Activated T-helper 1 cell treated with anti-CD3 and anti-CD28 coated beads, Interleukin-2, amount 50 U/mL, for 16 hours (primary cell): ENCODE data around the gene GSAP.
"Not testable (repeated sequence)": the region's sequence is repeated elsewhere in the genome, so short reads cannot be mapped to it uniquely, and the experiment has no call there.

Source experiments
- DNase-seq, 2 donors: peaks; one replicate each; pipeline ENCODE4 v3.0.0-alpha.2; 2020; ENCODE audit warnings: low read depth in 1 of 2, low spot score in 1 of 2

Gene GSAP

GRCh38 chr7:77289387-77289786 is 126.8 kb downstream of the GSAP start:
- no peak for DNase-seq

DNA sequence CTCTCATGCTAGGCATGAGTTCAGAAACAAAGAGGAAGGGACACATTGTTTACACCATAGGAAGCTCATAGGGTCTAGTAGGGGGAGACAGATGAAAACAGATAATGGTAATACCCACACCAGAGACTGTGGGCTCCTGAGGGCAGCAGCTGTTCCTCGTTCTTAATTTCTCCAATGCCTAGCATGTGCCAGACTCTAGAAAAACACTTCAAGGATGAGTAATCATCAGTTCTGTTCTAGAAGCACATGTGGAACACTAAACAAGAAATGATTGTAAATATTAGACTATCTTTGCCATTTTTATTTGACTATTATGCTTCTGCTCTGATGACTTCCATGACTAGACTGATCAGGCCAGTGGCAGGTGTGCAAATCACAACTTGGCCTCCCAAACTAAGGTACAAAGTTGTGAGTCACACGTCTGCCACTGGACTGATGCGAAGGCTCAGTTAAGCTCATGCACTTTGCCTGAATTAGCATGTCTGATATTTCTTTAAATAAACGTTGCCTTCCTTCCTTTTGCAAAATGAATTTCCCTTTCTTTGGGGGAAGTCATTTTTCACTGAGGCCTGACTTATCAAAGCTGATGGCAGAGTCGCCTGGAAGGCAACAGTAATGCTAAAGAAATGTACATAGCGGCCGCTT is 127.4 kb downstream of the GSAP start:
- no peak for DNase-seq

- DNase-seq = no peak
Measured at GRCh38 chr7:77284616-77285015, 131.5 kb downstream of the GSAP start.

DNA sequence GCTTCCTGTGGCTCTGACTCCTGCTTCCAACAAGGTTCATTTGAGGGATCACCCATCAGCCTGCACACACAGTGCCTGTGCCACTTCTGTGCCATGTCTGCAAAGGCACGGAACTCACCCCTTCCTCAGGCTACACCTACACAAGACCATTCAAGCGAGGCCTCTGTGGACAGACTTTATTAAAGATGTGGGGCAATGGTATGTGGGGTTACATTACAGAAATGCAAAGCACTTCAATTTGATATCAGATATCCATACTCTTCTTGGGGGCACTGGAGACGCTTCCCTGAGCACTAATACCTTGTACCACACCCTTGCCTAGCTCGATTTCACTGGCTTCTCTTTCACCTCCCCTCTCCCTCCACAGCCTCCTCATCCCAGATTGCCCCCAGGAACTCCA is 132.1 kb downstream of the GSAP start:
- DNase-seq = no peak

GRCh38 chr7:77282897-77283296 is 133.3 kb downstream of the GSAP start:
- no peak for DNase-seq

DNA sequence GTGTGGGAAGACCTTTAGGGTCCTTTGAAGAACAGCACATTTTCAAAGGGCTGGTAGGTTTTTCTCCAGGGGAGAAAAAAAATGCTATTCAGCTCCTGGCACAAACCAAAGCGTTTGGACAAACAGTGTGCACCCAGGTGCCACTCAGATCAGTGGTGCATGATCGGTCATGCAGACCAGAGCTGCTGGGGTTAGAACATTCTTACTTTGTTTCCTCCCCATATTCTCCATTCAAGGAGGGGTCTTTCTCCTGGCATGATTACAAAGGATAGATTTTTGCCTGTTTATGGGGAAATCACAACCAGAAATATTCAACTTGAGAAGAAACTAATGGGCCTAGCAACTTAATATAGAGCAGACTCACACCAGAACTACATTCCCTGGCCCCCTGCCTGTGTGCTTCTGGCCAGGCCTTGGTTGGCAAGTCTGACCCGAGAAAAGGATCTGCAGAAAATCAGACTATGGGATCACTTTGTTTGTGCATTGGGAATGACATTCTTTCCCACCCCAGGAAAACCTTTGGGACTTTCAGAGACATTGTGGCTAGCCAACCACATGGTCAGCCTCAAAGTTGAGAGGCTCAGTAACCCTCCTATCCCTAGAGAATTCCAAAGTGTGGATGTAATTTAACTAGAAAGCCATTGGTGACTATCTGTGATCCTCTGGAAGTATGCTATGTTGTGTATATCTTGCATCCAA is 134.2 kb downstream of the GSAP start:
- no peak for DNase-seq

GRCh38 chr7:77276120-77276519 is 140.0 kb downstream of the GSAP start:
- no peak for DNase-seq

DNA sequence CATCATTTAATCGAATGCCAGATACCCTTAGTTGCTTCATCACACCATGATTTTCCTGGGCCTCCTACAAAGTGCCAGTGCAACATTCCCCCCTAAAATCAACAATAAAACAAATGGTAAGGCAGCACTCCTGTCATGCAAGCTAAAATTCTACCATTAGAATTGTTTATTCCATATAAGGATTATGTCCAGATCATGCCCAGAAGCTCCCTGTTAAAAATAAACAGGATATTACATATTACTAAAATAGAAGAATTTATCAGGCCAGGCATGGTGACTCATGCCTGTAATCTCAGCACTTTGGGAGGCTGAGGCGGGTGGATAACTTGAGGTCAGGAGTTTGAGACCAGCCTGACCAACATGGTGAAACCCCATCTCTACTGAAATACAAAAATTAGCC is 140.5 kb downstream of the GSAP start:
- not testable (repeated sequence) for DNase-seq

DNA sequence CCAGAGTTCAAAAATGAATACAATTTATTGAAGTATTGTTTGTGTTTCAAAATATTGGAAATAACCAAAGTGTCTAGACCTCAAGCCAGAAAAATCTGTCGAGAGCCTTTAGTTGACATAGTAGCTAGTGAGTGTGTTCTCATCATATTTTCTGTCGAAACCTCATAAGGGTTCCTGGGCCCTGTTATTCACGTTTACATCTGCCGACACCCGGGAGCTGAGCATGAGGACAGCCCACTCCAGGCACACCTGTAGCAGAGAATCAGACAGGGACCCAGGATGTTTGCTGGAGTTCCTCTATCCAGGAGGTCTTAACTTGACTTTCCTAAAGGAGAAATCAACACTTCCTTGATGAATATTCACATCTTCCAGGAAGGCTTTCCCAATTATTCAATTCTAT is 144.4 kb downstream of the GSAP start:
- no peak for DNase-seq

- no peak for DNase-seq
Measured at GRCh38 chr7:77270094-77270480, 146.1 kb downstream of the GSAP start.

GRCh38 chr7:77269360-77270093 is 146.6 kb downstream of the GSAP start:
- DNase-seq = no peak

GRCh38 chr7:77266291-77266794 is 149.8 kb downstream of the GSAP start:
- DNase-seq = no peak

DNA sequence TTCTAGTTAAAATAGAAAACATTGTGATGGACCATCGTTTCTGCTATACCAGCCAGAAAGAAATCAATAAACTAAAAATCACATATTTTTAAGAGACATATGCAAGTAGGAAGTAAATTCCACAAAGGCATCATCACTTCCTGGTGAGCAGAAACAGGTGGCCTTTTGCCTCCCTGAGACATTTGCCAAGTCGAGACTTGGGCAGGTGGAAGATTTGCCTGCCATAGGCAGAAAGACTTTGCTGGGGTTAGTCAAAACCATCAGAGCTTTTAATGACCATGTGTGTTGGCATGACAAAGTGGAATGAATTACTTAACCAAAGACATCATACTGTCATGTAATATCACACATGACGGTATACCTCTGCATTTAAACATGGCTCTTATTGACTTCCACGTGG is 150.5 kb downstream of the GSAP start:
- DNase-seq = no peak

DNA sequence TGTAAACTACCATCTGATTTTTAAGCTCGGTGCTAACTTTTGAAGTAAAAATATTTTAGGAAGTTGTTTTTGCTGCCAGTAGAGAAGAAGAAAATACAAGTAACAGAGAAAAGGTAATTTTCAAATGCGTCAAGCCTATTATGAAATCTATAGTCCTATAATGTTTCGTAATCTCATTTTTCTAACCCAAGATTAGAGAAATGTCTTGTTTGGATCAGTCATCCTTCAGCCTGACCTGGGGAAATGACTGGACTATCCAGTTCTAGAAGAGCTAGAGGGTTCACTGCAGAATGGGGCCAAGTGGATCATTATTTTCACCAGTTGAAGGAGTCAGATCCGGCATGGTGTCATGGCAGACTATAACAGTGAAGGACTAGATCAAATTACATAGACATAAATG is 153.8 kb downstream of the GSAP start:
- no peak for DNase-seq
